HL-60 (cell line): ENCODE measurements around the gene RNF111.

Source experiments
- DNase-seq, 2 experiments: peaks; one replicate each; pipeline ENCODE4 v3.0.0-alpha.2; 2010 to 2020; ENCODE audit warnings: low read depth in 1 of 2, low spot score in 1 of 2
- H3K27ac ChIP-seq: fragments of 250-450 bp; sonication (Bioruptor Pico); replicated peaks from 2 replicates; pipeline ENCODE4 v1.5.1; 2020; ENCODE audit warnings: mild to moderate bottlenecking, moderate library complexity
- H3K27me3 ChIP-seq: fragments of 250-450 bp; sonication (Bioruptor Pico); 2 replicates; pipeline ENCODE4 v1.5.1; 2021; ENCODE audit warnings: mild to moderate bottlenecking, moderate library complexity; ENCODE audit not compliant: insufficient read depth, poor library complexity, severe bottlenecking
- H3K4me3 ChIP-seq: replicated peaks from 2 replicates; pipeline ENCODE4 v1.5.1; 2011; ENCODE audit warnings: mild to moderate bottlenecking, control low read depth, low read length; ENCODE audit not compliant: insufficient read depth
- CTCF ChIP-seq: IDR thresholded peaks from one replicate; pipeline ENCODE4 v1.5.1; 2011; ENCODE audit warnings: low read length, control low read depth, inconsistent platforms; ENCODE audit not compliant: insufficient read depth
- GABPA ChIP-seq: IDR thresholded peaks from 2 replicates; pipeline ENCODE4 v1.6.1; 2012; ENCODE audit warnings: low read depth
- POLR2AphosphoS5 ChIP-seq: IDR thresholded peaks from 2 replicates; pipeline ENCODE4 v1.6.1; 2012; ENCODE audit warnings: low read depth
- REST ChIP-seq: IDR thresholded peaks from 2 replicates; pipeline ENCODE4 v1.6.1; 2012; ENCODE audit warnings: low read depth; ENCODE audit not compliant: insufficient replicate concordance
- SPI1 ChIP-seq: IDR thresholded peaks from 2 replicates; pipeline ENCODE4 v1.6.1; 2012; ENCODE audit warnings: low read depth, mild to moderate bottlenecking, borderline replicate concordance

Gene RNF111

GRCh38 chr15:59053482-59053881 lies 66.0 kb downstream of the RNF111 start:
- Histone ChIP-seq H3K27ac (no peak overlapping the region), H3K27me3 (no peaks in the 10 kb centered on the region), H3K4me3 (no peak overlapping the region)
- no peak for DNase-seq
- TF ChIP-seq CTCF = no peak
- TF ChIP-seq REST = no peak
- no peak for TF ChIP-seq POLR2AphosphoS5

- Histone ChIP-seq H3K27me3 (no peaks in the 10 kb centered on the region), H3K4me3 (no peak overlapping the region), H3K27ac (no peak overlapping the region)
- DNase-seq = no peak
- TF ChIP-seq POLR2AphosphoS5 = no peak
- no peak for TF ChIP-seq SPI1
- no peak for TF ChIP-seq GABPA
- TF ChIP-seq REST = no peak
- TF ChIP-seq CTCF = no peak
Measured at GRCh38 chr15:59059076-59059597, 71.7 kb downstream of the RNF111 start.

GRCh38 chr15:59060348-59060747 lies 72.9 kb downstream of the RNF111 start:
- DNase-seq = no peak
- TF ChIP-seq CTCF (no peak), REST (no peak), SPI1 (no peak), GABPA (no peak), POLR2AphosphoS5 (no peak)
- Histone ChIP-seq H3K27me3 (no peaks in the 10 kb centered on the region), H3K27ac (no peak overlapping the region), H3K4me3 (no peak overlapping the region)
